B cell (primary cell): ENCODE measurements around the gene FAM8A1.

ENCODE experiments used
- CTCF ChIP-seq: fragments of 200-600 bp; IDR thresholded peaks from one replicate; pipeline ENCODE4 v1.8.0; 2022; ENCODE audit warnings: antibody characterized with exemption, mild to moderate bottlenecking
- EZH2 ChIP-seq: IDR thresholded peaks from 2 replicates; pipeline ENCODE4 v1.6.1; 2012; ENCODE audit warnings: borderline replicate concordance, low read depth, mild to moderate bottlenecking, moderate library complexity, low read length; ENCODE audit not compliant: insufficient read depth, poor library complexity, severe bottlenecking

- TF ChIP-seq CTCF (no peak), EZH2 (no peak)
Measured at GRCh38 chr6:17574866-17575560, 25.1 kb upstream of the FAM8A1 start.
